Skin of body (tissue), 2 donors: ENCODE results near the gene ZNF496. TPM values are rescaled to one million over a fixed set of nuclear protein-coding genes. Genes with fewer than 3 reads are reported as not detected.
"Not testable (repeated sequence)": the region's sequence is repeated elsewhere in the genome, so short reads cannot be mapped to it uniquely, and the experiment has no call there.

Experiments
- DNase-seq: peaks from one replicate; lab custom pipeline; 2025; lab: John Stamatoyannopoulos, UW
- total RNA-seq: library from RNA; depleted of rRNA; stranded (reverse); fragments of >200 nt; gene quantifications from one replicate; pipeline ENCODE4 v1.2.3, GENCODE V29; 2014

Gene ZNF496
- total RNA-seq, 1 donor from 2014 or later = 14.1 TPM

DNA sequence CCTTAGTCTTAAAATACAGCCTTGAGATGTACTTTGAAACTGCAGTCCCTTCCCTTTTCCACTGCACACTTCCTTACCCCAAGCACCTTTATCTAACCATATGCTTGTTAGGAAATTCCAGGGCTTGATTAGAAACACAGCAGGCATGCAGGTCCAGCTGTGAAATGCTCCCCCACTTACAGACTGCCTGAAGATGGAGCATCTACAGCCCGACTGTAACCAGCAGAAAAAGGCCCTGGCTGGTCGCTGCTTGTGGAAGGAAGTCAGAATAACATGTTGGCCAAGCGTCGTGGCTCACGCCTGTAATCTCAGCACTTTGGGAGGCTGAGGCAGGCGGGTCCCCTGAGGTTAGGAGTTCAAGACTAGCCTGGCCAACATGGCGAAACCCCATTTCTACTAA, 38.6 kb downstream of the ZNF496 start:
- no peak for DNase-seq

DNA sequence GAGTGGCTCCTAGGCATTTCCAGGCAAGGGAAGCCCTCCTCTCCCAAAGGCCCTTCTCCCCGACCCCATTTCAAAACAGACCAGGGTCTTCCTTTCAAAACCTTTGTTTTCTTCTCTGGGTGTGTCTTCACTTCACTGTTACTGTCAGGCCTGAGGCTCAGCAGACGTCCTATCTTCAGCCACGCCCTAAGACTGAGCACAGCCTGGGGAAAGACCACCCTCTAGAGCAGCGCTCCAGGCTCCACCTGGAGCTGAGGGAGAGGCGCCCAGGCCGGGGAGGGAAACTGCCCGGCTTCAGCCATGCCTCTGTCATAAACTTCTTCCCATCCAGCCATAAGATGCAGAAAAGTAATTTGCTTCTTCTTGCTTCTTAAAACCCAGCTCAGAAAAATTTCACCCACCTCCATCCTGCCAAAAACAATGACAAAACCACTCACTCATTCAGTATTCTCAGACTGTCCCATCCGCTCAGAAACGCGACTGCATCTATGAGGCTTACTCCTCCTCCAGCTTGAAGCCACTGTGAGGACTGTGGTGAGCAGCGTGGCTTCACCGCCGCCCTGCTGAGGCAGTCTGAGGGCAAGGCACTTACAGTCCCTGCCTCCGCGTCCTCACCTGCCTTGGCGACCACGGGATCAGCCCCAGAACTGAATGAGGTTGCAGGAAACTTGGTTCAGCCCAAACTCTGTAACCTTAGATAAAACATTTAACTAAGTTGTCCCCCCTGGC, 39.7 kb downstream of the ZNF496 start:
- no peak for DNase-seq

DNA sequence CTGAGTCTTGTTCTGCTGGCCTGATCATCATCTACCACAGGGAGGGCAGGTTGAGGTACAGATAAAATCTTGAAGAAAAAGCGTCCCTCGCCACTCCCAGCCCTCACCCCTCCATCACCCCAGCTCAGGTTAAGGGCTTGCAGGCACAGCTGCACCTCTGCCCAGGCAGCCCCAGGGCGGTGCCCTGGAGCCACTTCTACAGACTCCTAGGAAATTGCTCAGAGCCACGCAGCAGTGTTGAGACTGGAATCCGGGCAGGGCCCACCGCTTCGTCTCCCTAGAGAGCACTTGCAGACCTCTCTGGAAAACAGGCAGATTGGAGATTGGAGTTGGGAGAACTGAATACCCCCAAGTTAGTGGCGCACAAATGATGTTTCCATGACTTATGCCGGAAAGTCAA, 40.5 kb downstream of the ZNF496 start:
- no peak for DNase-seq

DNA sequence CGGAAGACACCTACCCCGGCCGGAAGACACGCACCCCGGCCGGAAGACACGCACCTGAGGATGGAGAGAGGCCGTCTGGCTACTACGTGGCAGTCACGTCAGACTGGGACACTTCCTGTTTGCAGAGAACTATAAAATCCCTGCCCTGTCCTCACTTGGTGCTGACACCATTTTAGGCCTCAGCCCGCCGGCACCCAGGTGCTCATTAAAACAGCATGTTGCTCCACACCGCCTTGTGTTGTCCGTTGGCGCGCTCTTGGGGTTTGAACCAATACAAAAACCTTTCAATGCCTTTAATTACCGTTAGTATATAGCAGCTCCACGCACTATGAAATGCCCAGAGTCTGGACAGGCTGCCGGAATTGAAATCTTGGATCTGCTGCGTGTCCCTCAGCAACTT, 41.1 kb downstream of the ZNF496 start:
- no peak for DNase-seq

DNA sequence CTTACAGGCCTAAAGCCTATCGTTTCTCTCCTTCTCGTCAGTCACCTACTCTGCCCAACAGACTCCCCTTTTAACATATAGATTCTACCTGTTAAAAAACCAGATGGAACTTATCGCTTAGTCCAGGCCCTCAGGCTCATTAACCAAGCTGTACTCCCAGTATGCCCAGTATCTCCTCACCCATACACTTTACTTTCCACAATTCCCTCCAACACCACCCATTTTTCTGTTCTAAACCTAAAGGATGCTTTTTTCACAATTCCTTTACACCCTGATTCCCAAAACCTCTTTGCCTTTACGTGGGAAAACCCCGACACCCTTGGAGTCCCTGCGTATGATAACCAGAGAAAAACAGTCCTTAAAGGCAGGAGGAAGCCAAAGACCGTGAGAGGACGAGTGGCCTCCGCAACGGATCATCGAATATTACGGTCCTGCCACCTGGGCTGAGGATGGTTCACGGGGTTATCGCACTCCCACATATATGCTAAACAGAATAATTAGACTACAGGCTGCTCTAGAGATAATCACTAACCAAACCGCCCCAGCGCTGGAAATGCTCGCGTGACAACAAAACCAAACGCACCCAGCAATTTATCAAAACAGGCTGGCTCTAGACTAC, 42.3 kb downstream of the ZNF496 start:
- DNase-seq = not testable (repeated sequence)

DNA sequence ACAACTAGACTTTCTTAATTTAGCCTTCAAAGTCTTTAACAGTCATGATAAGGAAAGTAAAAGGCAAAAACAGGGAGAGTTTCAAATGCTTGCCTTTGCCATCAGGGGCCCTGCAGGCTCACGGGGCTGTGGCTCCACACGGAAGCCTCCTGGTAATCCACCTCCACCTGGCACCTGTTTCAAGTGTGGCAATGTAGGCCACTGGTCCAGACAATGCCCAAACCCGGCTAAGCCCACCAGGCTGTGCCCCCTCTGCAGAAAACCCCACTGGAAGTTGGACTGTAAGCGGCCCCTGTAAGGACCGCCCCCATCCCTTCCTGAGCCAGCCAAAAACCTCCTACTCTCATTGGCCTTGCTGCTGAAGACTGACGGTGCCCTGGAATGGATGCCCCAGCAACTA, 43.3 kb downstream of the ZNF496 start:
- no peak for DNase-seq

DNA sequence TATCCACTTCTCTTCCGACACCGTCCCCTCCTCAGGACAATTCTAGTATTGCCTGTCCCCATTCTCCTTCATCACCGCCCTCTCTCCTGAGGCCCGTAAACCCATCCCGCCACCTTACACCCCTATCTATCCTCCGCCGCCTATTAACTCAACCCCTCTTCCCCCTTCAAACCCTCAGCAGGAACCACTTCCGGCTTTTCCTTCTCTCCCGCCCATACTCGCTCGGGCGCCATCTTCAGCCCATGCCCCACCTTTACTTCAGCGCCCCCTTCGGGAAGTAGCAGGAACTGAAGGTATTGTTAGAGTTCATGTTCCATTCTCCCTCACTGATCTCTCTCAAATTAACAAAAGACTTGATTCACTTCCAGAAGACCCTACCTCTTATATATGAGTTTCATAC, 44.2 kb downstream of the ZNF496 start:
- no peak for DNase-seq

DNA sequence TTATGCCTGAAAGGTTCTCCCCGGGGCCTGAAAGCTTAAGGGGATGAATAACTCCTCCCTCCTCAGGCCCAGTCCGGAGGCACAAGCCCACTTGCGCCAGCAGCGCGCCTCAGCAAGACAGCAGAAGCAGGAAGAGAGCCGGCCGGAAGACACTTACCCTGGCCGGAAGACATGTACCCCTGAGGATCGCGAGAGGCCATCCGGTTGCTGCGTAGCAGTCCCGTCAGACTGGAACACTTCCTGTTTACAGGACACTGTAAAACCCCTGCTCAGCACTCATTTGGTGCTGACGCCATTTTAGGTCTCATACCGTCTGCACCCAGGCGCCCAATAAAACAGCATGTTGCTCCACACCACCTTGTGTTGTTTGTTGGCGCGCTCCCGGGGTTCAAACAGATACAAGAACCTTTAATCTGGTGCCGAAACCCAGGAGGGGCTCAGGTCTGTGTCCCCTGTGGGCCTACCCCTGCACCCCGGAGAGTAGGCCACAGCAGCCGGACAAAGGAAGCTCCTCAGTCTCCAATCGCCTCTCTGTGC, 45.5 kb downstream of the ZNF496 start:
- DNase-seq = no peak

DNA sequence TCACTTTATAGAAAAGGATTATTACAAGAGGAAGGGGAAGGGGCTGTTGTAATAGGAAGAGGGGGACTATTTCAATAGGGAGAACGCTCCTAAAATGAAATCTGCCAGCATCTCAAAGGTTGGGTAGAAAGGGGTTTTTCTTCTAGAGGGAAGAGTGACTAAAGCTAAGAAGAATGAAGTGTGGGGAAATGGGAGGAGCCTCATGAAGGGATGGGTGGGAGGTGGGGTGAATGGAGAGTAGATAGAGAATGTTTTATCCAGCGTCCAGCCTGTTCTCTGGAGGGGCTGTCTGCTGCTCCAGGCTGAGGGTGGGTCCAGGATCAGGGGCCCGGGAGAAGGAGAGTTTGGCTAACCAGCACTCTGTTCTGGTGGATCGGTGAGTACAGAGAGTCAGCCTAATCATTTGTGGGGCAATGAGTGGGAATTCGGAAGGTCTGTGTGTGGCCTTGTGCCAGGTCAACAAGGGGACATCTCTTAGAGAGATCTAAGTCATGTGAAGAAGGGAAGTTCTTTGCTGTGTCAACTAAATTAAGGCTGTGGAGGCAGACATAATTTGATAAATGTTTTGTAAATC, 50.6 kb downstream of the ZNF496 start:
- DNase-seq = no peak

DNA sequence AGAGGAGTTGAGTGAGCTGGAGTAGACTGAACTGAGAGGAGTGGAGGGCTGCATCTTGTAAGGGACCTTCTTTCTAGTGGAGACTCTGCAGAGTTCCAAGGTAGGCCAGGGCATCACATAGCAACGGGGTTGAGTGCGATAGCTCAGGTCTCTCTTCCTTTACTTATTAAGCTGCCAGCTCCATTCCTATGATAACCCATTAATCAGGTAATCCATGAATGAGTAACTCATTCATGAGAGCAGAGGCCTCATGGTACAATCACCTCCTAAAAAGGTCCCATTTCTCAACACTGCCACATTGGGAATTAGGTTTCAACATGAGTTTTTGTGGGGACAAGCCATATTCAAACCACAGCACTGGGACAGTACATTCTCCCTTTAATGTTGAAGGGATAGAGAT, 54.5 kb downstream of the ZNF496 start:
- DNase-seq = no peak

DNA sequence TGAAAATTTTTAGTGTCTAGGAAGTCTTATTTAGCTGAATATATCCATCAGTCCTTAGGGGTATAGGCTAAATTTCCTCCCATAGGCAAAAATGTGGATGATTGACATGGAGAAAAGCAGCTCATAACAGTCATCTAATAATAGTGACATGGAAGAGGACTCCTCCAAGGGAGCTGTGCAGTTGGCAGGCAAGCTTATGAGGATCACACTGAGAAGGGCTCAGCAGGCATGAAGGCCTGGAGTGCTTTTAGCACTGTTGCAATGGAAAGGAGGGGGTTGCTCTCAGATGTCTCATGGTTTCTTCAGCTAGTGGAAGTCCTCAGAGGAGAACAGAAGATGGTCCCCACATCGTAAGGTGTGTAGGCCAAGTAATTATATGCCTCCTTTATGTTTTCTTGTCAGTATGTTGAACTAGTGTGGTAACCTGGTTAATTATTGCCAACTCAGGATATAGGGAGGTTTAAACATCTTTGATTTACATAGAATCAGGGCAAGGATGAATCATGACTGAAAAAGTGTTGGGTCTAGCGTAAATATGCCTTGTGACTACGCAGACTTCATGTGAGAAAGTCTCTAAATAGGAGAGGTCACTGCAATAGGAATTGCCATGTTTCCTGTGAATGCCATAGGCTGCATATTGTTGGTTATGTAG, 56.9 kb downstream of the ZNF496 start:
- DNase-seq = no peak

DNA sequence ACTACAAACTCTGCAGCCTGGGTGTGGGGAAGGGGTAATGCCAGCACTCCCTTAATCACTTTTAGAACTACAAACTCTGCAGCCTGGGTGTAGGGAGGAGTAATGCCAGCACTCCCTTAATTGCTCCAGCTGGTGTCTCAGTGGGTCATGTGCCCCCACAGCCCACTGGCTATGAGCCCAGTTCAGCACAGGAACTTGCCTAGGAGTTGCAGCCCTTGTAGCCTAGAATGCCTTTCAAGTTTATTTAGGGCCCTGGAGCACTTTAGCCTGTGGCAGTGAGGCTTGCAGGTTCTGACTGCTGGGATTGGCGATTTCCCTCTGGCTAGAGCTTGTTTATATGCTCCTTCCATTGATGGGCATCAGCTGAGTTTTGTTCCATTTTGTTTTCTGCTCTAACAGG, 58.7 kb downstream of the ZNF496 start:
- DNase-seq = no peak

DNA sequence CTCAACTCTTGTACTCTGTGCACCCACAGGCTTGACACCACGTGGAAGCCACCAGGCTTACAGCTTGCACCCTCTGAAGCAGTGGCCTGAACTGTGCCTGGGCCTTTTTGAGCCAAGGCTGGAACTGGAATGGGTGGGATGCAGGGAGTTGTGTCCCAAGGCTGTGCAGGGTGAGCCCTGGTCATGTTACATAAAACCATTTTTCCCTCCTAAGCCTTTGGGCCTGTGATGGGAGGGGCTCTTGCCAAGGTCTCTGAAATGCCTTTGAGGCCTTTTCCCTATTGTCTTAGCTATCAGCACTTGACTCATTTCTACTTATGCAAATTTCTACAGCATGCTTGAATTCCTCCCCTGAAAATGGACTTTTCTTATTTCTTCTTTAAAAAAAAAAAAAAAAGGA, 61.7 kb downstream of the ZNF496 start:
- DNase-seq = no peak

DNA sequence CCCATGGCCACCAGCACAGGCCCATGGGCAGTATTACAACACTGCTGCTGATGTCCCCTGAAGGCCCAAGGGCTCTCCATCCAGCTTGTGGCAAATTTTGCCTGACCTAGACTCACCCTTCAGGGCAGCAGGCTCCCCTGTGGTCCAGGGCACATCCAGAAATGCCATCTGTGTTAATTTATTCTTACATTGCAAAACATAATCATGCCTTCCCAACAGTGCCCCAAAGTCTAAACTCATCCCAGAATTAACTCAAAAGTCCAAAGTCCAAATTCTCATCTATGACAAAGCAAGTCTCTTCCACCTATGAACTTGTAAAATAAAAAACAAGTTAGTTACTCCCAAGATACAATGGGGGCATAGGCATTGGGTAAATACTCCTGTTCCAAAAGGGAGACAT, 62.5 kb downstream of the ZNF496 start:
- no peak for DNase-seq

DNA sequence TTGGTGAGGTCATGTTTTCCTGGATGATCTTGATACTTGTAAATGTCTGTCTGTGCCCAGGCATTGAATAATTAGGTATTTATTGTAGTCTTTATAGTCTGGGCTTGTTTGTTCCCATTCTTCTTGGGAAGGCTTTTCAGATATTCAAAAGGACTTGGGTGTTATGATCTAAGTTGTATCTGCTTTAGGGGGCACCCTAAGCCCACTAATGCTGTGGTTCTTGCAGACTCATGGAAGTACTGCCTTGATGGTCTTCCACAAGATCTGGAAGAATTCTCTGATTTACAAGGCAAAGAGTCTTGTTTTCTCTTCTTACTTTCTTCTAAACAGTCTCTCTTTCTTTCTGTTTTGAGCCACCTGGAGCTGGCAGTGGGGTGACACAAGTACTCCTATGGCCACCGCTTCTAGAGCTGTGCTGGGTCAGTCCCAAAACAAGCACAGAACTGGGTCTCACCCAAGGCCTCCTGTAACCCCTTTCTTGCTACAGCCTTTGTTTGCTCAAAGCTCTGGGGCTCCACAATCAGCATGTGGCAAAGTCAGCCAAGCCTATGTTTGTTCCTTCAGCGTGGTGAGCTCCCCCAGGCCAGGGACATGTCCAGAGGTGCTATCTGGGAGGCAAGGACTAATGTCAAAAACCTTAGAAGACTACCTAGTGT, 63.1 kb downstream of the ZNF496 start:
- no peak for DNase-seq

DNA sequence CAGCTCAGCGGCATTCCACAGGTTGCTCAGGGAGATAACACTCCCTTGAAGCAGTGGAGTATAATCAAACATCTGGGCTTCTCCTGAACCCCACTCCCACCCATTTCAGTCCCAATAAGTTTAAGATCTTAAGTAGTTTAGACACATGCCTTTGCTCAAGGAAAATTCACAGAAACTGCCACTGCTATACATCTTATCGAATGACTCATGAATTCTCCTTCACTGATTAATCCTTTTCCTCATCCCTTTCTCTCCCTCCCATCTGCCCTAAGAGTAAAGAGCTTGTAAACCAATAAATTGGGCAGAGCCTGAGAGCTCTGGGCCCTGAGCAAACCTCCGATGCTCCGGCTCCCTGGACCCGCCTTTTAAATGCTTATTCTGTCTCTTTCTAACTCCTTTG, 65.6 kb downstream of the ZNF496 start:
- DNase-seq = no peak

DNA sequence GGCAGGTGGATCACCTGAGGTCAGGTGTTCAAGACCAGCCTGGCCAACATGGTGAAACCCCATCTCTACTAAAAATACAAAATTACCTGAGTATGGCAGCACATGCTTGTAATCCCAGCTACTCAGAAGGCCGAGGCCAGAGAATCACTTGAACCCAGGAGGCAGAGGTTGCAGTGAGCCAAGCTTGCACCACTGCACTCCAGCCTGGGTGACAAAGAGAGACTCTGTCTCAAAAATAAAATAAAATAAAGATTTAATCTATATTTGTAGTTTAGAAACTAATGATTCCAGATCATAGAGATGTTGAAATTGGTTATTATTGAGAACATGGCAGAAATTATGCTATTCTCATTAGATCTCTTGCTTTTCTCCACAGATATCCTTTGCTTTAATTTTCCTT, 75.9 kb downstream of the ZNF496 start, which contains the start of gene VN1R5:
TSS of gene VN1R5 (plus strand) at position 301 of the 400 bp plus-strand sequence.
- DNase-seq = not testable (repeated sequence)

DNA sequence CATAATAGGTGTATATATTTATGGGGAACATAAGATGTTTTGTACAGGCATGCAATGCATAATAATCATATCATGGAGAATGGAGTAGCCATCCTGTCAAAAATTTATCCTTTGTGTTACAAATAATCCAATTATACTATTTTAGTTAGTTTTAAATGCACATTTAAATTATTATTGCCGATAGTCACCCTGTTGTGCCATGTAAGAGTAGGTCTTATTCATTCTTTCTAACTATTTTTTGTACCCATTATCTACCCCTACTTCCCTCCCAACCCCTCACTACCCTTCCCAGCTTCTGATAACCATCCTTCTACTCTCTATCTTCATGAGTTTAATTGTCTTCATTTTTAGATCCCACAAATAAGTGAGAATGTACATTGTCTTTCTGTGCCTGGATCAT, 84.1 kb downstream of the ZNF496 start:
- no peak for DNase-seq
